PC-3 (cell line): ENCODE measurements around the gene GALNT10.

Experiments
- CTCF ChIP-seq: fragments of 300-600 bp; sonication (generic); conservative IDR thresholded peaks from 2 replicates; pipeline ENCODE4 v1.5.1; 2017; ENCODE audit warnings: antibody characterized with exemption, low read depth, mild to moderate bottlenecking, low read length
- EZH2 ChIP-seq: fragments of 300-600 bp; sonication (generic); IDR thresholded peaks from one replicate; pipeline ENCODE4 v1.6.1; 2017; ENCODE audit warnings: antibody characterized with exemption, mild to moderate bottlenecking, low read length; ENCODE audit not compliant: unreplicated experiment
- EZH2phosphoT487 ChIP-seq: fragments of 300-600 bp; sonication (generic); IDR thresholded peaks from 2 replicates; pipeline ENCODE4 v1.6.1; 2018; ENCODE audit warnings: mild to moderate bottlenecking, antibody characterized with exemption, low read length, borderline replicate concordance

GRCh38 chr5:154358516-154359220 is 168.1 kb downstream of the GALNT10 start:
- TF ChIP-seq EZH2 = no peak
- TF ChIP-seq CTCF = no peak
- TF ChIP-seq EZH2phosphoT487 = no peak
